NCI-H510A (cell line): ENCODE measurements around the gene ILK.

Experiments
- DNase-seq: peaks from one replicate; lab custom pipeline; 2025; lab: John Stamatoyannopoulos, UW

Gene ILK

DNA sequence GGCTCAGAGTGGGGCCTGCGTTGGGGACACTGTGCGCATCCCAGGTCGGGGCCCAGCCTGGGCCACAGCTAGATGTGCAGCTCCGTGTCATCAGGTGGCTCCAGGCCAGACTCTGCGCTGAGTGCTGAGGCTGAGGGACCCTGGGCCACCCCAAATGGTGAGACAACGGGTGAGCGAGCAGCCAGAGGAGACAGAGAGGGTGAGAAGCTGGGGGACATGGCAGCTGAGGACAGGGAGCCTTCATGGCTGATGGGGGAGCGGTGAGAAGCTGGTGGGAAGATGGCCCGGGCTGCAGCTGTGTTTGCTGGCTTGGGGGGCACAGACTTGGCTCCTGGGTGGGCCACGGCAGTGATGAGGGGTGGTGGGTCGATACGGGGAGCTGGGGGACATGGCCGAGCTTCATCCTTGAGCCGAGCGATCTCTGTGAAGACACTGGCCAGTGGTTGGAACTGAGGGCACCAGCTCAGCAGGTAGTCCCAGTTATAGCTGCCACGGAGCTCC lies 18.2 kb downstream of the ILK start:
- DNase-seq, result no peak

GRCh38 chr11:6622261-6623171 lies 18.9 kb downstream of the ILK start:
- DNase-seq, result peak; percentile 6

DNA sequence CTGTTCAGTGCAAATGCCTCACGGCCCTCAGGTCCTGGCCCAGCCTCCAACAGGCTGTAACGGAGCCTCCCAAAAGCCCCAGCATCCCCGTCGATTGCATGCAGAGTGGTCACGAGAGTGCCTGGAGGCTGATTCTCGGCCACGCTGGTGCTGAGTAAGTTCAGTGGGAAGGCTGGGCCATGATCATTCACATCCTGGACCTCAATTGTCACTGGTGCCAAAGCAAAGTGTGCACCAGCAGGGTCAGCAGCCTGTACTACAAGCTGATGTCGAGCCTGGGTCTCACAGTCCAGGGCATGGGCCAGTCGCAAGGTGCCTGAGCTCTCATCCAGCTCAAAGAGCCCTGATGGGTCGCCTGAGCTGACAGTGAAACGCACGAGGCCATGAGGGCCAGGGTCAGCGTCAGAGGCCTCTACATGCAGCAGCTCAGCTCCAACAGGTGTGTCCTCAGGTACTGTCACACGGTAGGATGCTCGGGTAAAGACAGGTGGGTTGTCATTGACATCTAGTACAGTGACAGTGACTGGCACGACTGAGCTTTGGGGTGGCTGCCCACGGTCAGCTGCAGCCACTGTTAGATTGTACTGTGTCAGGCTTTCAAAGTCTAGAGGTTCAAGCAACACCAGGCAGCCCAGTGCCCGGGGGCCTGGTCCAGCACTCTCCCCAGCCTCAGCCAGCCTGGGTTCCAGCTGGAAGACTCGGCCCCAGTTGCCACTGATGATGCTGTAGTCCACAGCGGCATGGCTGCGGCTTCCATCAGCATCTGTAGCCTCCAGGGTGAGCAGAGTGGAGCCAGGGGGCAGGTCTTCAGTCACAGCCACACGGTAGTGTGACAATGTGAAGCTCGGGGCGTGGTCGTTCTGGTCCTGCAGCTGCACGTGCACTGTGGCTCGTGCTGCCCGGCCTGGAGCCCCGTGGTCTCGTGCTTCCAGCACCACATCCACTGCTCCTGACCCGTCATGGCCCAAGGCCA lies 20.1 kb downstream of the ILK start:
- DNase-seq, result no peak

GRCh38 chr11:6625156-6625831 lies 21.7 kb downstream of the ILK start:
- DNase-seq, result no peak

- DNase-seq, result no peak
These were observed 22.4 kb downstream of the ILK start for GRCh38 chr11:6625832-6626420.

GRCh38 chr11:6626971-6627761 lies 23.6 kb downstream of the ILK start:
- no peak for DNase-seq

- no peak for DNase-seq
These were observed 24.2 kb downstream of the ILK start for GRCh38 chr11:6627762-6628241.

DNA sequence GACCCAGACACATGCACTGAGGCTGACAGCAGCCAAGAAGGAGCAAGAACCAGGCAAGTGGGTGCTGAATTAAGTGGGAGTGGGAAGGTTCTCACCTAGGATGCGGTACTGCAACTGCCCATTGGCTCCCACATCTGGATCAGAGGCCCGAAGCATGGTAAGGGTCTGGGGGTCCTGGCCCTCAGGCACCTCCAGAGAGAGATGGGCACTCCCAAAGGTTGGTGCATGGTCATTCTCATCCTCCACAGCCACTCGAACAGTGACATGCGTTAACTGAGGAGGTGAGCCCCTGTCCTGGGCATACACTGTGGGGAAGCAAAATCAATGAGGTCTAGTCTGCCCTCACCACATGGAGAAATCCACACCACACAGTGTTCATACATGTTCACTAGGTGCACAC lies 25.0 kb downstream of the ILK start:
- DNase-seq, result no peak

GRCh38 chr11:6629573-6629891 lies 26.0 kb downstream of the ILK start:
- DNase-seq, result no peak

GRCh38 chr11:6629892-6630631 lies 26.5 kb downstream of the ILK start:
- peak; percentile 58 for DNase-seq

- no peak for DNase-seq
These were observed 27.2 kb downstream of the ILK start for GRCh38 chr11:6630632-6631291.

DNA sequence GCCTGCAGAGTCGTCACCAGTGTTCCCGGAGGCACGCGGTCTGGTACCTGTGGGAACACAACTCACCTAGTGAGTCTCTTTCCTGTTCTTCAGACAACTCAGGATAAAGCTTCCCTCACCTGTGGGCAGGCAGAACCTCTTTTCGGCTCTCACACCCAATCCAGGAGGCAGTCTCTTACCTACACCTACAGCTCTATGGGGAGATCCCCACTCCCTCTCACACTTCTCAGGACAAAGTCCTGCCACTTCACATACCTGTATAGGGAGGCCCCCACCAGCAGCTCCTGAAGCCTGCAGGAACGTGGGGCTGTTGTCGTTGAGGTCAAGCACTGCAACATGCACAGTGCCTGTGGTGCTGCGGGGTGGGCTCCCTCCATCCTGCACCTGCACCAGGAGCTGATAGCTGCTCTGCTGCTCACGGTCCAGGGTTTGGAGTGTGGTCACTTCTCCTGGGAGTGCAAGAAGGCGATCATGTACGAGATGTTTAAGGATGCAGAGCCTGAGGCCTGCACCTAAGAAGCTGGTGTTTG lies 27.9 kb downstream of the ILK start:
- DNase-seq, result no peak

- DNase-seq, result no peak
These were observed 28.8 kb downstream of the ILK start for GRCh38 chr11:6632116-6633073.

- no peak for DNase-seq
These were observed 30.1 kb downstream of the ILK start for GRCh38 chr11:6633422-6634408.

DNA sequence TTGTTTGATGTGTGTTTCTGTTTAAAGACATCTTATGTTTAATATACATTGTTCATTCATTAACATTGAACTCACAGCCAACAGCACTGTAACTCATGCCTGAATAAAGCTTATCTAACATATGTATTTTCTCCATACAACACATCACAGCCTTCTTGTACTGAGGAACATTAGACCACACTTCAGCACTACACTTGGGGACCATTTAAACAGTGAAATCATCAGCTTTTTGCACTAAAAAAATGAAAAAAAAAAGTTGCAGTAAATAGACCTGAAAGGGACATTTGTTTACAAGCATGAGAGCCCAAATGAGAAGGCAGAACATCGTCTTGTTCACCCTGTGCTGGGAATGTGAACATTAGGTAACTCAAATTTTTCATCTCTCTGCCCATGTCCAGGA lies 31.0 kb downstream of the ILK start:
- DNase-seq, result no peak

DNA sequence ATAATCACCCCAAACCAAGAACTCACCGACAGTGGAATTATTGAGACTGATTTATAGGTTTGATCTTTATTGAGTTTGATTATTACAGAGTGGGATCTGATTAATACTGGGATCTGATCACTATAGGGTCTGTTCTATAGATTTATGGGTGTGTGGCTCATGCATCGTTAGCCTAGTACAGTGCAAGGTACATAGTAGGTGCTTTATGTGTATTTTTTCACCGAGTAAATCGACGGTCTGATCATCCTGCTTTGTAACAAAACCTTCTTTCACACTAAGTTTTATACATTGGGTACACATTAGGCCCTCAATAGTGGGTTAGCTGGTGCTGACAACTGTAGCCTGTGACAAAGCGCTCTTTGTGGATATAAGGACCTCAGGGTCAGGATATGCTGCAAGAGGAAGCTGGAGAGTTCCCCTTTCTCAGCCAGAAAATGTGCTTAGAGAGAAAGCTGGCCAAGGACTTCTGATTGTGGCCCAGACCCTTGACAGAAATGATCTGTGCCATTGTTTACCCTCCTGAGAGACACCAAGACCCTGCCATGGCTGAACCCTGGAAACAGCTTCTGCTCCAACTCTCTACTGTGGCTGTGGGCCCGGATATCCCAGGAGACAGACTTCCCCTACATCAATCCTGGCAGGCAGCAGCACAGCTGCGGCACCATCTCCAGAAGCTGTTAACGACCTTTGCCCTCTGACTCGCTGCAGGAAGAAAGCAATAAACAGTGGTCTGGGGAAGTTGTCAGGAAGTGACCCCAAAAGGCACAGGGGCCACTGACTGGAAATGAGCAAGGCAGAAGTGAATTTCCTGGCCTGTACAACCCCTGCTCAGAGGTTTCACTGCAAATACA lies 31.7 kb downstream of the ILK start:
- no peak for DNase-seq
